Nephron progenitor cell (in vitro differentiated cells): ENCODE results near the gene TRERF1.

Experiments
- DNase-seq: peaks from one replicate; pipeline ENCODE4 v3.0.0; 2021
- H3K27ac Mint-ChIP-seq: 2 replicates; pipeline ENCODE4 v1.8.0; 2021; ENCODE audit warnings: mild to moderate bottlenecking, moderate library complexity, mixed read lengths
- H3K27me3 Mint-ChIP-seq: 2 replicates; pipeline ENCODE4 v1.8.0; 2021; ENCODE audit warnings: mild to moderate bottlenecking, low read depth, mixed read lengths; ENCODE audit not compliant: poor library complexity
- H3K36me3 Mint-ChIP-seq: 2 replicates; pipeline ENCODE4 v1.8.0; 2021; ENCODE audit warnings: low read depth, mixed read lengths
- H3K4me1 Mint-ChIP-seq: 2 replicates; pipeline ENCODE4 v1.8.0; 2021; ENCODE audit warnings: mixed read lengths
- H3K4me3 Mint-ChIP-seq: 2 replicates; pipeline ENCODE4 v1.8.0; 2021; ENCODE audit warnings: mild to moderate bottlenecking, moderate library complexity, mixed read lengths
- H3K9me3 Mint-ChIP-seq: 2 replicates; pipeline ENCODE4 v1.8.0; 2021; ENCODE audit warnings: mild to moderate bottlenecking, moderate library complexity, mixed read lengths
- TF ChIP-seq, protein P1 (sequence below): fragments of 200-600 bp; sonication (generic); IDR thresholded peaks from 2 replicates; pipeline ENCODE4 v1.5.0; 2021; ENCODE audit warnings: antibody characterized with exemption

Gene TRERF1

DNA sequence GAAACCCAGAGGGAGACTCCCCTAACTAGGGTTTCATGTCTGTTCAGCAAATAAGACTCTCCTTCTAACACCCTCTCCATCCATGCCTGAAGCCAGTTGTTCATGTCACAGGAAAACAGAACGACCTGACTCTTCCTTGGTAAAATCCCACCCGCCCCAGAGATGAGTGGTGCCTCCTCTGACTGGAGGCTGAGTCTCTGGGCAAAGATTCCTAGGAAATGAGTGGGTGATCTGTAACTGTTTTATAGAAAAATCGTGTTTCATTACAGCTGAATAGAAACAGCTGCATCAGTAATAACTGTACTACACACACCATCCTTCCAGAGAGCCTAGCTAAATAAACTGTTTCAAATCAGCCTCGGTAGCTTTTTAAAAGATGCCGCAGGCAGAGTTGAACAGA lies 196.7 kb downstream of the TRERF1 start:
- Mint-ChIP-seq H3K4me3 (no peak overlapping the region), H3K27me3 (peaks cover 25% of the 10 kb centered on the region), H3K36me3 (peaks cover 20% of the 10 kb centered on the region), H3K9me3 (no peaks in the 10 kb centered on the region), H3K27ac (no peak overlapping the region), H3K4me1 (peaks cover 36% of the 10 kb centered on the region)
- TF ChIP-seq, protein P1, sequence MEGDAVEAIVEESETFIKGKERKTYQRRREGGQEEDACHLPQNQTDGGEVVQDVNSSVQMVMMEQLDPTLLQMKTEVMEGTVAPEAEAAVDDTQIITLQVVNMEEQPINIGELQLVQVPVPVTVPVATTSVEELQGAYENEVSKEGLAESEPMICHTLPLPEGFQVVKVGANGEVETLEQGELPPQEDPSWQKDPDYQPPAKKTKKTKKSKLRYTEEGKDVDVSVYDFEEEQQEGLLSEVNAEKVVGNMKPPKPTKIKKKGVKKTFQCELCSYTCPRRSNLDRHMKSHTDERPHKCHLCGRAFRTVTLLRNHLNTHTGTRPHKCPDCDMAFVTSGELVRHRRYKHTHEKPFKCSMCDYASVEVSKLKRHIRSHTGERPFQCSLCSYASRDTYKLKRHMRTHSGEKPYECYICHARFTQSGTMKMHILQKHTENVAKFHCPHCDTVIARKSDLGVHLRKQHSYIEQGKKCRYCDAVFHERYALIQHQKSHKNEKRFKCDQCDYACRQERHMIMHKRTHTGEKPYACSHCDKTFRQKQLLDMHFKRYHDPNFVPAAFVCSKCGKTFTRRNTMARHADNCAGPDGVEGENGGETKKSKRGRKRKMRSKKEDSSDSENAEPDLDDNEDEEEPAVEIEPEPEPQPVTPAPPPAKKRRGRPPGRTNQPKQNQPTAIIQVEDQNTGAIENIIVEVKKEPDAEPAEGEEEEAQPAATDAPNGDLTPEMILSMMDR: no peak
- DNase-seq: no peak

DNA sequence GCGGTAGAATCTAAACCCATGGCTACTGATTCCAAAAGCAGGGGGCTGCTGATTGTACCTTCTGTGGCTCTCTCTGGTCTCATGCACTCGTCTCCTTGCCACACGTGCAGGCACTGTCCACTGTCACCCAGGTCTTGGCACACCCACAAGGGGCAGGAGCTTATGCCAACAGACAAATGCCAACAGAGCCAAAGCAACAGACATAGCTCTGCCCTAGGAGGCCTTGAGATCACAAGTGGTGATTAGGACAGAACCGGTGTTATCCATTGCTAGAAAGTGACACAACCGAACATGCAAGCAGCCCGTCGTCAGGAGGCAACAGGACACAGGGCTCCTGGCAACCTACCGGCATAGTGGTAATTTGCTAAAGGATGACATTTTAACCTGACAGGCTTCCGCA lies 197.2 kb downstream of the TRERF1 start:
- no peak for DNase-seq
- Mint-ChIP-seq H3K9me3 (no peaks in the 10 kb centered on the region), H3K4me3 (no peak overlapping the region), H3K4me1 (peaks cover 33% of the 10 kb centered on the region), H3K27me3 (peaks cover 21% of the 10 kb centered on the region), H3K36me3 (peaks cover 20% of the 10 kb centered on the region), H3K27ac (no peak overlapping the region)
- TF ChIP-seq, protein P1: no peak

DNA sequence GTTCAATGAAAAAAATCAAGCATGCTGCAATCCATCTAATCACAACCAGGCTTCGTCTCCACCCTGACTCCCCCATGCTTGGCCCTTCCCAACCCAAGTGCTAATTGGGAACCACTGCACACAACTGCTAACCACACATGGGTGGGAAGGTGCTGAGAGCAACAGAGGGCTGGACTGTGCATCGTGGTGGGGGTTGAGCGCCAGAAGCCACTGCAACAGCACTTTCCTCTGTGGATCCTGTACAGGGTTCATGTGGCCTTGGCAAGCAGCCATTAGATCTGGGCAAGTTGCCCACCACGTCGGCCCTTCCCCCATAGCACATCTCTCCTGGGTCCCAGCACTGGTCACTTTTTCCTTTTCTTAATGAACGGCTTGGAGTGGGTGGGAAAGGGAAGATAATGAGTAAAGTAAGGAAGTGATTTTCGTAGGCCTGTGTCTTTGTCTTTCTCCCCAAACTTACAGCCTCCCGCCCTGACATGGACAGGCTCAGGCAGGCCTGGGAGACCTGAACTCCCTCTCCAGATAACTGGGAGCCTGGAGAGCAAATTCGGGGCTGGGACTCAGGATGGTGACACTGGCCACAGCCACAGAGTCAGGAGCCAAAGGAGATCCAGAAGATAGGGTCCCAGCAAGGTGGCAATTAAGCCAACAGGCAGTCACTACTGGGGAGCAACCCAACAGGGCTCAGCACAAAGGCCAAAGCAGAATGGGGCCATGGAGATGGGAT lies 199.7 kb downstream of the TRERF1 start:
- peaks cover 22% of the 10 kb centered on the region for H3K4me1 Mint-ChIP-seq
- peaks cover 14% of the 10 kb centered on the region for H3K27me3 Mint-ChIP-seq
- peaks cover 19% of the 10 kb centered on the region for H3K36me3 Mint-ChIP-seq
- H3K9me3 Mint-ChIP-seq: no peaks in the 10 kb centered on the region
- TF ChIP-seq, protein P1: no peak
- no peak for DNase-seq
- H3K4me3 Mint-ChIP-seq: no peak overlapping the region
- H3K27ac Mint-ChIP-seq: no peak overlapping the region

DNA sequence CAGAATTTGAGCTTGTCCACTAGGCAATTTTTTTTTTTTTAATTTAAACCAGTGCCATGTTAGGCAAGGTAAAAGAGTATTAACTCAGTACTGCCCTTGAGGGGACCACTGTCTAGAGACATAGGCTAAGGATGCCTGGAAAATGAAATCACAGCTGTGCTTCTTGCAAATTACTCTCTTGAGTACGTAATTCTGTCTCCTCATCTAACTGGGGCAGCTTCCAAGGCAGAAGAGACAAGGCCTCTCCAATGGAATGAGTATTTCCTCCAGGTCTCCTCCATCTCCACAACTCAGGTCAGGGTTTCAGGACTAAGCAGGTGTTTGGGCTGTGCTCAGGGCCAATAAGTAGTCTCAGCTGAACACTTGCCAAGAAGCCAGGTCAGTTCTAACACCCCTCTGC lies 200.2 kb downstream of the TRERF1 start:
- Mint-ChIP-seq H3K4me1 (peaks cover 19% of the 10 kb centered on the region), H3K36me3 (peaks cover 14% of the 10 kb centered on the region), H3K27ac (no peak overlapping the region), H3K9me3 (no peaks in the 10 kb centered on the region), H3K4me3 (no peak overlapping the region), H3K27me3 (peaks cover 14% of the 10 kb centered on the region)
- TF ChIP-seq, protein P1: no peak
- DNase-seq: no peak

DNA sequence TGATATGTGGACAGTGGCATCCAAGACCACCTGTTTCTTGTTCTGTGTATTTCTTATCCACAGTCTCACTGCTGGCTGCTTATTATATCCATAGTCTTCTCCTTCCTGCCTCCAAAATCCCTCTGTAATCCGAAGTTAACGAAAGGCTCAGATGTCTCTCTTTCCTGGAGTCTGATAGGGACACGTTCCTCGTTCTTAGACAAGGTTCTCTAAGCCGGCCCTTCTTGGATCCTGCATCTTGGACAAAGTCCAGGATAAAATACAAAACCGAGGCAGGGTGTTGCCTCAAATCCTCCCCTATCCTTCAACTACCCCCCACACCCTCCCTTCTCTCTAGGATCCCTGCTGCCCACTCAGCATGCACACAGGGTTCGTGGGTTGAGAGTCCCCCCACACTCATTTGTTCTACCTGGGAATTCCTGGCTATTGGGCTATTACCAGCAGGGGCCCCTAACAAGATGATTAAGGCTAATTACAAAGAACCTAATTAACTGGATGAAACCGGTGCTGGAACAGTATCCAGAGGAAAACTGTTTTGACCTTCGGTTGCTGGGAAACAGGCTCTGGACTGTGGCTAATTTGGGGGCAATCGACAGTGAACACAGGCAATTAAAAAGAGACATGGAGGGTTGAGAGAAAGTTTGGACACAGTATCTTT lies 201.3 kb downstream of the TRERF1 start:
- no peak for DNase-seq
- TF ChIP-seq, protein P1: no peak
- H3K9me3 Mint-ChIP-seq: no peaks in the 10 kb centered on the region
- peaks cover 8% of the 10 kb centered on the region for H3K36me3 Mint-ChIP-seq
- peaks cover 11% of the 10 kb centered on the region for H3K27me3 Mint-ChIP-seq
- peaks cover 19% of the 10 kb centered on the region for H3K4me1 Mint-ChIP-seq
- H3K27ac Mint-ChIP-seq: no peak overlapping the region
- H3K4me3 Mint-ChIP-seq: no peak overlapping the region

DNA sequence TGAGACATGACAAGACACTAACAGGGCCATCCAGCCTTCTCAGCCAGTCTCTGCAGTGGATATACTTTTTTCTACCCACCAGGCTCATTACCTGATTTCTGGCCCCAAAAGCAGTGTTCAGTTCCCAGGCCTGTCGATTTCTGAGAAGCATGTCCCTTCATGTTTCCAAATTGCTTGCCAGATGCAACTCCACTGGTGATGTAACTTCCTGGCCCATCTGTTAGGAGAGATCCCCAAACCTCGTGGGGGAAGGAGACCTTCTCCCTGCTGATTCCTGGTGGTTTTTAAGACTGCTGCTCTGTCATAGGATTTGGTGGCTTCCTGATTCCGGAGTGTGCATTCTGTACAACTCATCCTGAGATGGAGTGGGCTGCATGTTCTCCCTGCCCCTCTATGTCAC lies 202.4 kb downstream of the TRERF1 start:
- Mint-ChIP-seq H3K27ac (no peak overlapping the region), H3K4me3 (no peak overlapping the region)
- TF ChIP-seq, protein P1: no peak

More for the DNA sequence above, 202.4 kb downstream of the TRERF1 start:
- Mint-ChIP-seq H3K36me3 (peaks cover 5% of the 10 kb centered on the region), H3K9me3 (no peaks in the 10 kb centered on the region), H3K4me1 (peaks cover 19% of the 10 kb centered on the region), H3K27me3 (peaks cover 8% of the 10 kb centered on the region)
- DNase-seq: no peak
